ENCODE data around the gene IRX3. TPM values are rescaled to one million over a fixed set of nuclear protein-coding genes. Genes with fewer than 3 reads are reported as not detected.

IRX3 gene
- total RNA-seq, 3 donors from 2014 or later: 18.4 to 127 (median 56.7) TPM

DNA sequence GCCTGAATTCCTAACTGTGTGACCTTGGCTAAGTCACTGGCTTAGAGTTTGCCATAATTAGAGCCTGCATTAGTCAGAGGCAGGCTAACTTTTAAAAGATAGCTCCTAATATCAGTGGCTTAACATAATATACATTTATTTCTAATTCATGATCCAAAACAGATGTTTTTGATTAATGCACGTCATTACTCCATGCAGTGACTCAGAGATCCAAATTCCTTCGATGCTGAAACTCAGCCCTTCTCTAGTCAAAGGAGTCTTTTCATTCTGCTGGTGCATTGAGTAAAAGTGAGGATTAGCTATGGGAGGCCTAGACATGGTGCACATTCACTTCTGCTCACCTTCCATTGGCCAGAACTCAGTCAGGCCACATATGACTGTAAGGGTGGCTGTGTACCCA, 49.8 kb downstream of the IRX3 start:
- H3K4me1 ChIP-seq: no peaks in the 10 kb centered on the region
- H3K9me3 ChIP-seq: no peaks in the 10 kb centered on the region
- TF ChIP-seq POLR2AphosphoS5 (IDR thresholded peaks at IDR 0.05): no peak
- TF ChIP-seq, protein P1, sequence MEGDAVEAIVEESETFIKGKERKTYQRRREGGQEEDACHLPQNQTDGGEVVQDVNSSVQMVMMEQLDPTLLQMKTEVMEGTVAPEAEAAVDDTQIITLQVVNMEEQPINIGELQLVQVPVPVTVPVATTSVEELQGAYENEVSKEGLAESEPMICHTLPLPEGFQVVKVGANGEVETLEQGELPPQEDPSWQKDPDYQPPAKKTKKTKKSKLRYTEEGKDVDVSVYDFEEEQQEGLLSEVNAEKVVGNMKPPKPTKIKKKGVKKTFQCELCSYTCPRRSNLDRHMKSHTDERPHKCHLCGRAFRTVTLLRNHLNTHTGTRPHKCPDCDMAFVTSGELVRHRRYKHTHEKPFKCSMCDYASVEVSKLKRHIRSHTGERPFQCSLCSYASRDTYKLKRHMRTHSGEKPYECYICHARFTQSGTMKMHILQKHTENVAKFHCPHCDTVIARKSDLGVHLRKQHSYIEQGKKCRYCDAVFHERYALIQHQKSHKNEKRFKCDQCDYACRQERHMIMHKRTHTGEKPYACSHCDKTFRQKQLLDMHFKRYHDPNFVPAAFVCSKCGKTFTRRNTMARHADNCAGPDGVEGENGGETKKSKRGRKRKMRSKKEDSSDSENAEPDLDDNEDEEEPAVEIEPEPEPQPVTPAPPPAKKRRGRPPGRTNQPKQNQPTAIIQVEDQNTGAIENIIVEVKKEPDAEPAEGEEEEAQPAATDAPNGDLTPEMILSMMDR (IDR thresholded peaks at IDR 0.05): no peak
- no peak for TF ChIP-seq POLR2A (IDR thresholded peaks at IDR 0.05)
- no peak overlapping the region for H3K4me3 ChIP-seq
- H3K36me3 ChIP-seq: no peaks in the 10 kb centered on the region
- intact Hi-C loops (cut with DNase I; ENCODE audit: low total_unique reads): no loop called here
- no peak overlapping the region for H3K27ac ChIP-seq
- DNase-seq (ENCODE audit: low spot score in 2 of 2): no peak
- H3K27me3 ChIP-seq: no peaks in the 10 kb centered on the region

GRCh38 chr16:54233615-54234014, 53.0 kb downstream of the IRX3 start:
- intact Hi-C loops (cut with DNase I; ENCODE audit: low total_unique reads): no loop called here
- Histone ChIP-seq H3K27ac (no peak overlapping the region), H3K4me3 (no peak overlapping the region), H3K4me1 (no peaks in the 10 kb centered on the region), H3K27me3 (no peaks in the 10 kb centered on the region), H3K9me3 (peaks cover 0 to 2% of the 10 kb centered on the region in 2 donors), H3K36me3 (no peaks in the 10 kb centered on the region)
- TF ChIP-seq POLR2A (IDR thresholded peaks at IDR 0.05) (no peak), POLR2AphosphoS5 (IDR thresholded peaks at IDR 0.05) (no peak)
- TF ChIP-seq, protein P1 (IDR thresholded peaks at IDR 0.05): no peak
- DNase-seq (ENCODE audit: low spot score in 2 of 2): no peak

Measured in breast epithelium (tissue), 4 donors.